ENCODE results near the gene CAVIN2.

- TF ChIP-seq SREBF2 (IDR thresholded peaks at IDR 0.05) (no peak), JUNB (IDR thresholded peaks at IDR 0.05) (no peak), BHLHE40 (IDR thresholded peaks at IDR 0.05; ENCODE audit: low read depth, low read length) (no peak), CTCF (IDR thresholded peaks at IDR 0.05) (no peak), BCL3 (IDR thresholded peaks at IDR 0.05) (no peak), USF2 (IDR thresholded peaks at IDR 0.05) (no peak), CHD4 (IDR thresholded peaks at IDR 0.05; ENCODE audit: borderline replicate concordance) (no peak), SMC3 (IDR thresholded peaks at IDR 0.05) (no peak)
- TF ChIP-seq, protein P1, sequence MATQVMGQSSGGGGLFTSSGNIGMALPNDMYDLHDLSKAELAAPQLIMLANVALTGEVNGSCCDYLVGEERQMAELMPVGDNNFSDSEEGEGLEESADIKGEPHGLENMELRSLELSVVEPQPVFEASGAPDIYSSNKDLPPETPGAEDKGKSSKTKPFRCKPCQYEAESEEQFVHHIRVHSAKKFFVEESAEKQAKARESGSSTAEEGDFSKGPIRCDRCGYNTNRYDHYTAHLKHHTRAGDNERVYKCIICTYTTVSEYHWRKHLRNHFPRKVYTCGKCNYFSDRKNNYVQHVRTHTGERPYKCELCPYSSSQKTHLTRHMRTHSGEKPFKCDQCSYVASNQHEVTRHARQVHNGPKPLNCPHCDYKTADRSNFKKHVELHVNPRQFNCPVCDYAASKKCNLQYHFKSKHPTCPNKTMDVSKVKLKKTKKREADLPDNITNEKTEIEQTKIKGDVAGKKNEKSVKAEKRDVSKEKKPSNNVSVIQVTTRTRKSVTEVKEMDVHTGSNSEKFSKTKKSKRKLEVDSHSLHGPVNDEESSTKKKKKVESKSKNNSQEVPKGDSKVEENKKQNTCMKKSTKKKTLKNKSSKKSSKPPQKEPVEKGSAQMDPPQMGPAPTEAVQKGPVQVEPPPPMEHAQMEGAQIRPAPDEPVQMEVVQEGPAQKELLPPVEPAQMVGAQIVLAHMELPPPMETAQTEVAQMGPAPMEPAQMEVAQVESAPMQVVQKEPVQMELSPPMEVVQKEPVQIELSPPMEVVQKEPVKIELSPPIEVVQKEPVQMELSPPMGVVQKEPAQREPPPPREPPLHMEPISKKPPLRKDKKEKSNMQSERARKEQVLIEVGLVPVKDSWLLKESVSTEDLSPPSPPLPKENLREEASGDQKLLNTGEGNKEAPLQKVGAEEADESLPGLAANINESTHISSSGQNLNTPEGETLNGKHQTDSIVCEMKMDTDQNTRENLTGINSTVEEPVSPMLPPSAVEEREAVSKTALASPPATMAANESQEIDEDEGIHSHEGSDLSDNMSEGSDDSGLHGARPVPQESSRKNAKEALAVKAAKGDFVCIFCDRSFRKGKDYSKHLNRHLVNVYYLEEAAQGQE (IDR thresholded peaks at IDR 0.05), result no peak
- TF ChIP-seq, protein P2, sequence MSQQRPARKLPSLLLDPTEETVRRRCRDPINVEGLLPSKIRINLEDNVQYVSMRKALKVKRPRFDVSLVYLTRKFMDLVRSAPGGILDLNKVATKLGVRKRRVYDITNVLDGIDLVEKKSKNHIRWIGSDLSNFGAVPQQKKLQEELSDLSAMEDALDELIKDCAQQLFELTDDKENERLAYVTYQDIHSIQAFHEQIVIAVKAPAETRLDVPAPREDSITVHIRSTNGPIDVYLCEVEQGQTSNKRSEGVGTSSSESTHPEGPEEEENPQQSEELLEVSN (IDR thresholded peaks at IDR 0.05; ENCODE audit: borderline replicate concordance, low read depth), result no peak
- TF ChIP-seq, protein P3, sequence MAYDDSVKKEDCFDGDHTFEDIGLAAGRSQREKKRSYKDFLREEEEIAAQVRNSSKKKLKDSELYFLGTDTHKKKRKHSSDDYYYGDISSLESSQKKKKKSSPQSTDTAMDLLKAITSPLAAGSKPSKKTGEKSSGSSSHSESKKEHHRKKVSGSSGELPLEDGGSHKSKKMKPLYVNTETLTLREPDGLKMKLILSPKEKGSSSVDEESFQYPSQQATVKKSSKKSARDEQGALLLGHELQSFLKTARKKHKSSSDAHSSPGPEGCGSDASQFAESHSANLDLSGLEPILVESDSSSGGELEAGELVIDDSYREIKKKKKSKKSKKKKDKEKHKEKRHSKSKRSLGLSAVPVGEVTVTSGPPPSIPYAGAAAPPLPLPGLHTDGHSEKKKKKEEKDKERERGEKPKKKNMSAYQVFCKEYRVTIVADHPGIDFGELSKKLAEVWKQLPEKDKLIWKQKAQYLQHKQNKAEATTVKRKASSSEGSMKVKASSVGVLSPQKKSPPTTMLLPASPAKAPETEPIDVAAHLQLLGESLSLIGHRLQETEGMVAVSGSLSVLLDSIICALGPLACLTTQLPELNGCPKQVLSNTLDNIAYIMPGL (CRISPR knock-in tag; IDR thresholded peaks at IDR 0.05; ENCODE audit: borderline replicate concordance), result no peak
- TF ChIP-seq, protein P4, sequence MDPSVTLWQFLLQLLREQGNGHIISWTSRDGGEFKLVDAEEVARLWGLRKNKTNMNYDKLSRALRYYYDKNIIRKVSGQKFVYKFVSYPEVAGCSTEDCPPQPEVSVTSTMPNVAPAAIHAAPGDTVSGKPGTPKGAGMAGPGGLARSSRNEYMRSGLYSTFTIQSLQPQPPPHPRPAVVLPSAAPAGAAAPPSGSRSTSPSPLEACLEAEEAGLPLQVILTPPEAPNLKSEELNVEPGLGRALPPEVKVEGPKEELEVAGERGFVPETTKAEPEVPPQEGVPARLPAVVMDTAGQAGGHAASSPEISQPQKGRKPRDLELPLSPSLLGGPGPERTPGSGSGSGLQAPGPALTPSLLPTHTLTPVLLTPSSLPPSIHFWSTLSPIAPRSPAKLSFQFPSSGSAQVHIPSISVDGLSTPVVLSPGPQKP (IDR thresholded peaks at IDR 0.05; ENCODE audit: low read depth, low read length), result no peak
Measured at GRCh38 chr2:191813943-191814342, 32.9 kb downstream of the CAVIN2 start.
